GM19035 (cell line): ENCODE data around the gene ARHGEF17.

Source experiments
- ATAC-seq: cut with Tn5 transposase; IDR thresholded peaks from one replicate; pipeline ENCODE4 v1.9.1; 2021; ENCODE audit not compliant: unreplicated experiment

The ARHGEF17 gene

GRCh38 chr11:73291196-73291595, 16.9 kb upstream of the ARHGEF17 start:
- no peak for ATAC-seq

- no peak for ATAC-seq
Measured at GRCh38 chr11:73291781-73292524, 16.1 kb upstream of the ARHGEF17 start.

GRCh38 chr11:73292525-73292894, 15.6 kb upstream of the ARHGEF17 start:
- ATAC-seq = no peak

GRCh38 chr11:73293356-73293936, 14.6 kb upstream of the ARHGEF17 start:
- ATAC-seq = no peak

- no peak for ATAC-seq
Measured at GRCh38 chr11:73294604-73295003, 13.5 kb upstream of the ARHGEF17 start.

- no peak for ATAC-seq
Measured at GRCh38 chr11:73295241-73295995, 12.7 kb upstream of the ARHGEF17 start.

GRCh38 chr11:73295996-73296318, 12.1 kb upstream of the ARHGEF17 start:
- no peak for ATAC-seq

- ATAC-seq = no peak
Measured at GRCh38 chr11:73296501-73297230, 11.4 kb upstream of the ARHGEF17 start.

- ATAC-seq = no peak
Measured at GRCh38 chr11:73297231-73297590, 10.9 kb upstream of the ARHGEF17 start.

GRCh38 chr11:73297702-73298101, 10.4 kb upstream of the ARHGEF17 start:
- no peak for ATAC-seq

GRCh38 chr11:73298233-73298632, 9.8 kb upstream of the ARHGEF17 start:
- no peak for ATAC-seq

- no peak for ATAC-seq
Measured at GRCh38 chr11:73299751-73300150, 8.3 kb upstream of the ARHGEF17 start.

GRCh38 chr11:73306069-73306841, 1.8 kb upstream of the ARHGEF17 start:
- no peak for ATAC-seq

GRCh38 chr11:73306977-73307322, 1.1 kb upstream of the ARHGEF17 start:
- no peak for ATAC-seq

GRCh38 chr11:73307323-73308002, 613 bp upstream of the ARHGEF17 start:
- peak; percentile 60 for ATAC-seq

GRCh38 chr11:73308961-73309919, 1.2 kb downstream of the ARHGEF17 start:
- ATAC-seq = no peak

- no peak for ATAC-seq
Measured at GRCh38 chr11:73310076-73310475, 2.0 kb downstream of the ARHGEF17 start.

- no peak for ATAC-seq
Measured at GRCh38 chr11:73310661-73311393, 2.8 kb downstream of the ARHGEF17 start.
